Measurements from ENCODE around the gene HPS4. TPM values are rescaled to one million over a fixed set of nuclear protein-coding genes. Genes with fewer than 3 reads are reported as not detected.

The HPS4 gene
- total and polyA plus RNA-seq, 9 donors: 18.9 to 37.8 (median 32.5) TPM

GRCh38 chr22:26502688-26503561 is 19.3 kb upstream of the HPS4 start:
- no peak overlapping the region for H3K4me3 ChIP-seq
- no peaks in the 10 kb centered on the region for H3K9me3 ChIP-seq
- intact Hi-C loops (cut with DNase I): no loop called here
- WGBS, 3 donors: 44 to 45% (median 45%) methylated on average over 3 of the region's 3 CpGs
- no peaks in the 10 kb centered on the region for H3K27me3 ChIP-seq
- no peak for DNase-seq
- no peaks in the 10 kb centered on the region for H3K36me3 ChIP-seq
- no peak for TF ChIP-seq POLR2A (IDR thresholded peaks at IDR 0.05)
- TF ChIP-seq CTCF (IDR thresholded peaks at IDR 0.05): no peak
- no peak for TF ChIP-seq EP300 (IDR thresholded peaks at IDR 0.05)
- H3K27ac ChIP-seq: no peak overlapping the region
- H3K4me1 ChIP-seq (ENCODE audit: insufficient read depth): no peaks in the 10 kb centered on the region

- Histone ChIP-seq H3K4me1 (ENCODE audit: insufficient read depth) (no peaks in the 10 kb centered on the region), H3K36me3 (no peaks in the 10 kb centered on the region), H3K4me3 (no peak overlapping the region), H3K27ac (no peak overlapping the region), H3K27me3 (no peaks in the 10 kb centered on the region), H3K9me3 (no peaks in the 10 kb centered on the region)
- DNase-seq: no peak
- 82 to 90% (median 87%) methylated on average over 2 of the region's 2 CpGs for WGBS, 3 donors
- intact Hi-C loops (cut with DNase I): no loop called here
- no peak for TF ChIP-seq POLR2A (IDR thresholded peaks at IDR 0.05)
- no peak for TF ChIP-seq CTCF (IDR thresholded peaks at IDR 0.05)
- TF ChIP-seq EP300 (IDR thresholded peaks at IDR 0.05): no peak
Observed at GRCh38 chr22:26501996-26502395, 18.4 kb upstream of the HPS4 start.

GRCh38 chr22:26499188-26499703 is 15.7 kb upstream of the HPS4 start:
- Histone ChIP-seq H3K27ac (no peak overlapping the region), H3K4me3 (no peak overlapping the region), H3K9me3 (no peaks in the 10 kb centered on the region), H3K36me3 (no peaks in the 10 kb centered on the region), H3K4me1 (ENCODE audit: insufficient read depth) (no peaks in the 10 kb centered on the region), H3K27me3 (no peaks in the 10 kb centered on the region)
- intact Hi-C loops (cut with DNase I): no loop called here
- no peak for TF ChIP-seq EP300 (IDR thresholded peaks at IDR 0.05)
- TF ChIP-seq CTCF (IDR thresholded peaks at IDR 0.05): no peak
- TF ChIP-seq POLR2A (IDR thresholded peaks at IDR 0.05): no peak
- DNase-seq: no peak
- 87 to 90% (median 89%) methylated on average over 25 of the region's 25 CpGs for WGBS, 3 donors

GRCh38 chr22:26496456-26496855 is 12.9 kb upstream of the HPS4 start:
- no peaks in the 10 kb centered on the region for H3K4me1 ChIP-seq (ENCODE audit: insufficient read depth)
- H3K27me3 ChIP-seq: no peaks in the 10 kb centered on the region
- TF ChIP-seq POLR2A (IDR thresholded peaks at IDR 0.05): no peak
- TF ChIP-seq CTCF (IDR thresholded peaks at IDR 0.05): no peak
- TF ChIP-seq EP300 (IDR thresholded peaks at IDR 0.05): no peak
- no peak overlapping the region for H3K4me3 ChIP-seq
- WGBS, 3 donors: 47 to 67% (median 51%) methylated on average over 4 of the region's 4 CpGs
- intact Hi-C loops (cut with DNase I): no loop called here
- H3K27ac ChIP-seq: no peak overlapping the region
- no peak for DNase-seq
- no peaks in the 10 kb centered on the region for H3K9me3 ChIP-seq
- H3K36me3 ChIP-seq: no peaks in the 10 kb centered on the region
